H1 (cell line): ENCODE data around the gene FMOD. TPM values are rescaled to one million over a fixed set of nuclear protein-coding genes. Genes with fewer than 3 reads are reported as not detected.

ENCODE experiments used
- CTCF ChIA-PET: fragments of 300-600 bp; sonication (Branson Sonifier 250); formaldehyde crosslinking; loops from one replicate; lab custom pipeline; 2021; ENCODE audit not compliant: partially characterized antibody; lab: Charles Lee
- POLR2A ChIA-PET: fragments of 300-600 bp; sonication (Branson Sonifier 250); formaldehyde crosslinking; loops from one replicate; lab custom pipeline; 2021; ENCODE audit warnings: inconsistent platforms; ENCODE audit not compliant: partially characterized antibody; lab: Charles Lee
- DNase-seq, 2 experiments: peaks; one replicate each; pipeline versions ENCODE4 v3.0.0 to v3.0.0-alpha.2; 2010 to 2022; ENCODE audit warnings: low spot score in 2 of 2, low read depth in 1 of 2, mixed read lengths in 1 of 2
- FAIRE-seq: peaks from 2 replicates; lab custom pipeline; 2011; peaks lifted over from hg19 to GRCh38; lab: Jason Lieb, UNC
- H2AFZ ChIP-seq: 2 replicates; pipeline ENCODE4 v1.8.1; 2012; ENCODE audit warnings: low read length, inconsistent platforms
- H2AK5ac ChIP-seq: 2 replicates; pipeline ENCODE4 v1.6.1; 2013; ENCODE audit warnings: low read depth, low read length
- H2BK120ac ChIP-seq: replicated peaks from 2 replicates; pipeline ENCODE3; 2013; ENCODE audit warnings: low read depth, low read length, inconsistent platforms
- H2BK12ac ChIP-seq: 2 replicates; pipeline ENCODE4 v1.6.1; 2013; ENCODE audit warnings: low read depth, low read length
- H2BK15ac ChIP-seq: 2 replicates; pipeline ENCODE4 v1.6.1; 2013; ENCODE audit warnings: low read length
- H2BK20ac ChIP-seq: 2 replicates; pipeline ENCODE4 v1.6.1; 2013; ENCODE audit warnings: low read length
- H2BK5ac ChIP-seq: 2 replicates; pipeline ENCODE4 v1.6.1; 2013; ENCODE audit warnings: low read depth, low read length
- H3K14ac ChIP-seq: 2 replicates; pipeline ENCODE4 v1.6.1; 2013; ENCODE audit warnings: inconsistent platforms; ENCODE audit not compliant: insufficient read length
- H3K18ac ChIP-seq: 2 replicates; pipeline ENCODE4 v1.6.1; 2013; ENCODE audit warnings: low read length; ENCODE audit errors: extremely low read depth
- H3K23ac ChIP-seq: 2 replicates; pipeline ENCODE4 v1.6.1; 2013; ENCODE audit warnings: inconsistent platforms; ENCODE audit not compliant: insufficient read length
- H3K23me2 ChIP-seq: 2 replicates; pipeline ENCODE4 v1.6.1; 2013; ENCODE audit warnings: low read depth, low read length
- H3K27ac ChIP-seq: 2 replicates; pipeline ENCODE4 v1.6.1; 2011; ENCODE audit warnings: low read depth, low read length, inconsistent platforms
- H3K27me3 ChIP-seq, 4 experiments: replicated peaks in 1 of 4; 1 replicate in 1 of 4; 2 replicates in 3 of 4; pipeline versions ENCODE4 v1.6.1 to v1.8.1; 2011 to 2013; ENCODE audit warnings: low read length in 3 of 4, mild to moderate bottlenecking in 3 of 4, inconsistent platforms in 2 of 4, mixed read lengths in 2 of 4, moderate library complexity in 1 of 4; ENCODE audit not compliant: control insufficient read depth in 3 of 4, insufficient read depth in 3 of 4; ENCODE audit errors: extremely low read depth in 1 of 4
- H3K36me3 ChIP-seq, 4 experiments: 2 replicates each; pipeline versions ENCODE4 v1.6.1 to v1.8.1; 2011 to 2013; ENCODE audit warnings: mild to moderate bottlenecking in 4 of 4, low read length in 3 of 4, moderate library complexity in 2 of 4, control low read depth in 1 of 4, inconsistent platforms in 1 of 4; ENCODE audit not compliant: insufficient read depth in 4 of 4, control insufficient read depth in 2 of 4
- H3K4ac ChIP-seq: replicated peaks from 2 replicates; pipeline ENCODE3; 2013; ENCODE audit warnings: low read length, low read depth, mixed read lengths, inconsistent platforms; ENCODE audit not compliant: insufficient read length
- H3K4me1 ChIP-seq, 4 experiments: replicated peaks in 1 of 4; 1 replicate in 1 of 4; 2 replicates in 3 of 4; pipeline versions ENCODE4 v1.6.1 to v1.8.1; 2011 to 2013; ENCODE audit warnings: low read length in 3 of 4, inconsistent platforms in 2 of 4, mixed read lengths in 1 of 4; ENCODE audit not compliant: insufficient read depth in 4 of 4, control insufficient read depth in 3 of 4
- H3K4me2 ChIP-seq, 2 experiments: 2 replicates each; pipeline versions ENCODE4 v1.6.1 to v1.8.1; 2011 to 2013; ENCODE audit warnings: low read depth in 2 of 2, low read length in 2 of 2, control low read depth in 1 of 2, inconsistent platforms in 1 of 2, mild to moderate bottlenecking in 1 of 2; ENCODE audit not compliant: insufficient read depth in 1 of 2
- H3K4me3 ChIP-seq, 4 experiments: fragments of 200-600, 300-600 bp in 1 of 4; sonication (generic), shearing (Covaris generic), sonication (Bioruptor Twin) in 1 of 4; 2 replicates each; pipeline versions ENCODE4 v1.5.1 to v1.8.1; 2011 to 2016; ENCODE audit warnings: low read length in 4 of 4, low read depth in 3 of 4, control low read depth in 2 of 4, inconsistent platforms in 2 of 4, mild to moderate bottlenecking in 2 of 4, mixed read lengths in 1 of 4, moderate library complexity in 1 of 4; ENCODE audit not compliant: insufficient read depth in 2 of 4; ENCODE audit errors: extremely low read depth in 1 of 4
- H3K56ac ChIP-seq: replicated peaks from 2 replicates; pipeline ENCODE3; 2013; ENCODE audit warnings: low read depth, mild to moderate bottlenecking, mixed read lengths, low read length, inconsistent platforms; ENCODE audit not compliant: insufficient read length
- H3K79me1 ChIP-seq: 2 replicates; pipeline ENCODE4 v1.6.1; 2013; ENCODE audit warnings: low read depth, low read length, control low read depth
- H3K79me2 ChIP-seq, 2 experiments: 2 replicates each; pipeline versions ENCODE4 v1.6.1 to v1.8.1; 2012 to 2013; ENCODE audit warnings: low read length in 2 of 2, mild to moderate bottlenecking in 2 of 2, inconsistent platforms in 1 of 2; ENCODE audit not compliant: insufficient read depth in 2 of 2, control insufficient read depth in 1 of 2
- H3K9ac ChIP-seq, 4 experiments: replicated peaks in 1 of 4; 1 replicate in 1 of 4; 2 replicates in 3 of 4; pipeline versions ENCODE4 v1.6.1 to v1.8.1; 2011 to 2013; ENCODE audit warnings: low read depth in 3 of 4, low read length in 3 of 4, control low read depth in 2 of 4, mild to moderate bottlenecking in 2 of 4, moderate library complexity in 2 of 4, inconsistent platforms in 1 of 4; ENCODE audit errors: extremely low read depth in 1 of 4
- H3K9me3 ChIP-seq, 2 experiments: 2 replicates each; pipeline versions ENCODE4 v1.6.1 to v1.8.1; 2012 to 2013; ENCODE audit warnings: mild to moderate bottlenecking in 2 of 2, moderate library complexity in 2 of 2, control low read depth in 1 of 2, inconsistent platforms in 1 of 2, low read depth in 1 of 2, low read length in 1 of 2, mixed read lengths in 1 of 2; ENCODE audit not compliant: insufficient read depth in 2 of 2
- H4K20me1 ChIP-seq, 2 experiments: replicated peaks in 1 of 2; 2 replicates each; pipeline versions ENCODE3 to v1.8.1; 2011 to 2013; ENCODE audit warnings: inconsistent platforms in 2 of 2, low read length in 2 of 2, mild to moderate bottlenecking in 1 of 2; ENCODE audit not compliant: insufficient read depth in 2 of 2, control insufficient read depth in 1 of 2
- H4K5ac ChIP-seq: 2 replicates; pipeline ENCODE4 v1.6.1; 2013; ENCODE audit warnings: low read length, low read depth, mixed read lengths, inconsistent platforms; ENCODE audit not compliant: insufficient read length
- H4K8ac ChIP-seq: 2 replicates; pipeline ENCODE4 v1.8.0; 2013; ENCODE audit warnings: mild to moderate bottlenecking, moderate library complexity, low read length, inconsistent platforms; ENCODE audit not compliant: insufficient read depth; ENCODE audit errors: extremely low read depth
- H4K91ac ChIP-seq: replicated peaks from 2 replicates; pipeline ENCODE3; 2013; ENCODE audit warnings: low read length, mixed read lengths, inconsistent platforms; ENCODE audit not compliant: insufficient read length
- CREB1 ChIP-seq: IDR thresholded peaks from 2 replicates; pipeline ENCODE4 v1.6.1; 2012; ENCODE audit warnings: inconsistent platforms
- PHF8 ChIP-seq: fragments of 200-600 bp; sonication (generic); conservative IDR thresholded peaks from 2 replicates; pipeline ENCODE4 v1.7.1; 2012; ENCODE audit warnings: low read depth, mild to moderate bottlenecking, inconsistent platforms, low read length, moderate library complexity
- RXRA ChIP-seq: IDR thresholded peaks from 2 replicates; pipeline ENCODE4 v1.6.1; 2011; ENCODE audit warnings: low read depth, mild to moderate bottlenecking, low read length, moderate library complexity; ENCODE audit not compliant: insufficient read depth
- SIRT6 ChIP-seq: IDR thresholded peaks from one replicate; pipeline ENCODE4 v1.7.1; 2012; ENCODE audit warnings: low read length, inconsistent platforms
- SP4 ChIP-seq: IDR thresholded peaks from 2 replicates; pipeline ENCODE4 v1.6.1; 2012; ENCODE audit warnings: low read length, inconsistent platforms
- WGBS, 2 experiments: shearing (Covaris generic) in 1 of 2; methylation state at CpG; one replicate each; pipeline versions ENCODE4 v1.1.6 to v1.1.7; 2013 to 2015; ENCODE audit warnings: low lambda C conversion rate in 2 of 2, mixed read lengths in 2 of 2, inconsistent platforms in 1 of 2, low coverage in 1 of 2, missing lambda C conversion rate in 1 of 2; ENCODE audit not compliant: insufficient replicate concordance in 2 of 2, insufficient coverage in 1 of 2, insufficient read length in 1 of 2; ENCODE audit errors: extremely low coverage in 1 of 2, missing lambda C conversion rate in 1 of 2; 5-methylcytosine and 5-hydroxymethylcytosine counted together
- polyA plus RNA-seq, 7 experiments: library from polyadenylated mRNA; depleted of rRNA in 3 of 7; stranded (reverse) in 5 of 7; unstranded in 2 of 7; fragments of >200 nt in 5 of 7; fragments of 200-250 nt in 2 of 7; gene quantifications; 1 replicate in 5 of 7; 2 replicates in 1 of 7; 4 replicates in 1 of 7; pipeline versions ENCODE4 v1.2.1 to v1.2.3, GENCODE V29; 2011 to 2013; ENCODE audit warnings: missing spikeins in 2 of 7, mixed read lengths in 2 of 7
- total RNA-seq: library from RNA; stranded (reverse); fragmentation: NEBNext Ultra II Directional; extraction: Animal tissue kit (Norgen Biotek cat#: 25700); gene quantifications from 2 replicates; pipeline ENCODE4 v1.2.1, GENCODE V29; 2021

The FMOD gene
- total and polyA plus RNA-seq, 2 of the 8 experiments (the other 6 are each of a cell fraction or from before 2014, with no cell fraction given), result 0.17 to 0.32 TPM

- 100% methylated on average over 1 of the region's 1 CpG; no CpG with 5 or more reads in 1 of the 2 experiments for WGBS, 2 experiments
- Histone ChIP-seq H2BK15ac (no peak overlapping the region), H2BK120ac (no peak overlapping the region), H3K4me2 (no peak overlapping the region), H3K27ac (no peak overlapping the region), H3K14ac (no peak overlapping the region), H3K79me2 (no peaks in the 10 kb centered on the region), H3K9ac (no peak overlapping the region), H3K36me3 (no peaks in the 10 kb centered on the region), H3K23me2 (no peaks in the 10 kb centered on the region), H2AFZ (no peak overlapping the region), H3K79me1 (no peaks in the 10 kb centered on the region), H3K4me1 (peaks cover 0 to 4% (median 0%) of the 10 kb centered on the region in 4 experiments; a peak in 3 of 7 replicates), H2BK20ac (no peak overlapping the region), H3K56ac (no peak overlapping the region), H2AK5ac (no peak overlapping the region), H4K5ac (no peak overlapping the region), H3K27me3 (peaks cover 0 to 3% (median 0%) of the 10 kb centered on the region in 4 experiments; a peak in 1 of 7 replicates), H4K8ac (no peak overlapping the region), H3K23ac (no peak overlapping the region), H4K91ac (no peak overlapping the region), H2BK12ac (no peak overlapping the region), H4K20me1 (no peaks in the 10 kb centered on the region), H3K18ac (no peak overlapping the region; the same call in 1 of the 2 replicates), H2BK5ac (no peak overlapping the region), H3K9me3 (no peaks in the 10 kb centered on the region; a peak in 1 of 4 replicates), H3K4ac (no peak overlapping the region), H3K4me3 (no peak overlapping the region)
- CTCF ChIA-PET, result interaction anchor here (0.9 to 24.2 kb wide), 18 partner anchors 8 to 312 kb away, joined by 3 to 785 read pairs (median 7); partner anchors contain the start of genes FMOD, OPTC and PRELP
- POLR2A ChIA-PET, result interaction anchor here (0.9 kb wide), 1 partner anchor 8 kb away, joined by 3 read pairs; no protein-coding TSS in a partner anchor
- FAIRE-seq, result no peak
- DNase-seq, result no peak
- no peak for TF ChIP-seq PHF8
- TF ChIP-seq CREB1, result no peak
- TF ChIP-seq SIRT6, result no peak
- no peak for TF ChIP-seq SP4
- no peak for TF ChIP-seq RXRA
Measured at GRCh38 chr1:203336097-203336496, 14.8 kb downstream of the FMOD start.
